Measurements from ENCODE around the gene PDS5B. TPM values are rescaled to one million over a fixed set of nuclear protein-coding genes. Genes with fewer than 3 reads are reported as not detected.
A peak's percentile ranks its signal among the peaks of the same experiment; 100 is the strongest.

The PDS5B gene
- total RNA-seq, 1 experiment from 2014 or later = 25.4 TPM

DNA sequence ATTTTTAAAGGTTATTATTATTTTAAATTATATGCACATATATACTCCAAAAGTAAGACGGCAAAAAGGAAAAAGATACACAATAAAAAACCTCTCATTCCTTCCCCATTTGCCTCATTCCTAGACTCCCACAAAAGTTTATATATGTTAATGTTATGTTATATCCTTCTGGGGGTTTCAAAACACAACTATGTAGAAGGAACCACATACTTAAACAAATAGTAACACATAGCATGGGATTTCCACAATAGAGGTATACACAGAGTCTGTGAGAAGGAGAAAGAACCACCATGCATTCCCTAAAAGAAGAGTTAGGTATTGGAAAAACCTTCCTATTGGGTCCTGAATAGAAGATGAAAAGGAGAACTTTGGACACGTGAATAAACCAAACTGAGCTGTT, 9.1 kb downstream of the PDS5B start:
- Mint-ChIP-seq H3K27me3 (ENCODE audit: insufficient read depth, unreplicated experiment) (no peaks in the 10 kb centered on the region), H3K9me3 (ENCODE audit: unreplicated experiment) (peaks cover 6% of the 10 kb centered on the region), H3K36me3 (ENCODE audit: insufficient read depth, unreplicated experiment) (no peaks in the 10 kb centered on the region), H3K27ac (ENCODE audit: low read depth, unreplicated experiment) (no peak overlapping the region), H3K4me3 (ENCODE audit: unreplicated experiment) (no peak overlapping the region), H3K4me1 (ENCODE audit: insufficient read depth, unreplicated experiment) (peaks cover 30% of the 10 kb centered on the region)
- POLR2A ChIA-PET = no interaction called here
- intact Hi-C loops (cut with micrococcal nuclease) = no loop called here
- no TSS peak for BruUV-seq (replicated peaks)
- TF ChIP-seq, protein P1, sequence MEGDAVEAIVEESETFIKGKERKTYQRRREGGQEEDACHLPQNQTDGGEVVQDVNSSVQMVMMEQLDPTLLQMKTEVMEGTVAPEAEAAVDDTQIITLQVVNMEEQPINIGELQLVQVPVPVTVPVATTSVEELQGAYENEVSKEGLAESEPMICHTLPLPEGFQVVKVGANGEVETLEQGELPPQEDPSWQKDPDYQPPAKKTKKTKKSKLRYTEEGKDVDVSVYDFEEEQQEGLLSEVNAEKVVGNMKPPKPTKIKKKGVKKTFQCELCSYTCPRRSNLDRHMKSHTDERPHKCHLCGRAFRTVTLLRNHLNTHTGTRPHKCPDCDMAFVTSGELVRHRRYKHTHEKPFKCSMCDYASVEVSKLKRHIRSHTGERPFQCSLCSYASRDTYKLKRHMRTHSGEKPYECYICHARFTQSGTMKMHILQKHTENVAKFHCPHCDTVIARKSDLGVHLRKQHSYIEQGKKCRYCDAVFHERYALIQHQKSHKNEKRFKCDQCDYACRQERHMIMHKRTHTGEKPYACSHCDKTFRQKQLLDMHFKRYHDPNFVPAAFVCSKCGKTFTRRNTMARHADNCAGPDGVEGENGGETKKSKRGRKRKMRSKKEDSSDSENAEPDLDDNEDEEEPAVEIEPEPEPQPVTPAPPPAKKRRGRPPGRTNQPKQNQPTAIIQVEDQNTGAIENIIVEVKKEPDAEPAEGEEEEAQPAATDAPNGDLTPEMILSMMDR (IDR thresholded peaks at IDR 0.05; ENCODE audit: unreplicated experiment) = no peak
- DNase-seq (ENCODE audit: unreplicated experiment) = no peak
- CTCF ChIA-PET = no interaction called here

- Mint-ChIP-seq H3K4me3 (ENCODE audit: unreplicated experiment) (no peak overlapping the region), H3K27me3 (ENCODE audit: insufficient read depth, unreplicated experiment) (no peaks in the 10 kb centered on the region), H3K4me1 (ENCODE audit: insufficient read depth, unreplicated experiment) (no peaks in the 10 kb centered on the region), H3K27ac (ENCODE audit: low read depth, unreplicated experiment) (peak overlapping the region; percentile 13), H3K36me3 (ENCODE audit: insufficient read depth, unreplicated experiment) (no peaks in the 10 kb centered on the region), H3K9me3 (ENCODE audit: unreplicated experiment) (peaks cover 7% of the 10 kb centered on the region)
- no TSS peak for BruUV-seq (replicated peaks)
- intact Hi-C loops (cut with micrococcal nuclease) = no loop called here
- no peak for DNase-seq (ENCODE audit: unreplicated experiment)
- ChIA-PET CTCF (interaction anchor here (0.6 to 1.6 kb wide), 9 partner anchors 11 to 1400 kb away, joined by 3 to 10 read pairs (median 4); no protein-coding TSS in a partner anchor), POLR2A (interaction anchor here (0.6 to 1.9 kb wide), 5 partner anchors 10 to 593 kb away, joined by 3 to 9 read pairs (median 3); no protein-coding TSS in a partner anchor)
- TF ChIP-seq, protein P1 (IDR thresholded peaks at IDR 0.05; ENCODE audit: unreplicated experiment) = no peak
Observed at GRCh38 chr13:32600890-32601289, 14.6 kb downstream of the PDS5B start.

GRCh38 chr13:32609428-32609827, 23.2 kb downstream of the PDS5B start:
- ChIA-PET POLR2A (interaction anchor here (1.4 kb wide), 1 partner anchor 21 kb away, joined by 4 read pairs; no protein-coding TSS in a partner anchor), CTCF (interaction anchor here (1.3 to 1.8 kb wide), 2 partner anchors 30 to 41 kb away, joined by 4 to 5 read pairs; no protein-coding TSS in a partner anchor)
- H3K9me3 Mint-ChIP-seq (ENCODE audit: unreplicated experiment) = peaks cover 8% of the 10 kb centered on the region
- no peak for DNase-seq (ENCODE audit: unreplicated experiment)
- H3K36me3 Mint-ChIP-seq (ENCODE audit: insufficient read depth, unreplicated experiment) = peaks cover 6% of the 10 kb centered on the region
- no peak overlapping the region for H3K27ac Mint-ChIP-seq (ENCODE audit: low read depth, unreplicated experiment)
- H3K4me1 Mint-ChIP-seq (ENCODE audit: insufficient read depth, unreplicated experiment) = peaks cover 6% of the 10 kb centered on the region
- no TSS peak for BruUV-seq (replicated peaks)
- no peaks in the 10 kb centered on the region for H3K27me3 Mint-ChIP-seq (ENCODE audit: insufficient read depth, unreplicated experiment)
- intact Hi-C loops (cut with micrococcal nuclease) = no loop called here
- no peak overlapping the region for H3K4me3 Mint-ChIP-seq (ENCODE audit: unreplicated experiment)
- TF ChIP-seq, protein P1 (IDR thresholded peaks at IDR 0.05; ENCODE audit: unreplicated experiment) = no peak

GRCh38 chr13:32610538-32610937, 24.3 kb downstream of the PDS5B start:
- ChIA-PET CTCF (interaction anchor here (1.8 kb wide), 1 partner anchor 29 kb away, joined by 4 read pairs; no protein-coding TSS in a partner anchor), POLR2A (no interaction called here)
- Mint-ChIP-seq H3K9me3 (ENCODE audit: unreplicated experiment) (peaks cover 8% of the 10 kb centered on the region), H3K27me3 (ENCODE audit: insufficient read depth, unreplicated experiment) (no peaks in the 10 kb centered on the region), H3K27ac (ENCODE audit: low read depth, unreplicated experiment) (no peak overlapping the region), H3K4me3 (ENCODE audit: unreplicated experiment) (no peak overlapping the region), H3K4me1 (ENCODE audit: insufficient read depth, unreplicated experiment) (peaks cover 6% of the 10 kb centered on the region), H3K36me3 (ENCODE audit: insufficient read depth, unreplicated experiment) (peaks cover 6% of the 10 kb centered on the region)
- no TSS peak for BruUV-seq (replicated peaks)
- intact Hi-C loops (cut with micrococcal nuclease) = no loop called here
- no peak for DNase-seq (ENCODE audit: unreplicated experiment)
- TF ChIP-seq, protein P1 (IDR thresholded peaks at IDR 0.05; ENCODE audit: unreplicated experiment) = no peak
